CD4-positive, CD25-positive, alpha-beta regulatory T cell (primary cell): ENCODE results near the gene BPIFA2. TPM values are rescaled to one million over a fixed set of nuclear protein-coding genes. Genes with fewer than 3 reads are reported as not detected.
A peak's percentile ranks its signal among the peaks of the same experiment; 100 is the strongest.

Experiments
- ATAC-seq, 2 donors: fragments of 150-1000 bp; cut with Tn5 transposase; one replicate each; pipeline ENCODE4 v1.10.0; 2021; ENCODE audit warnings: low read depth in 2 of 2, moderate number of reproducible peaks in 2 of 2, moderate library complexity in 1 of 2
- DNase-seq, 3 donors: peaks; one replicate each; pipeline versions ENCODE4 v3.0.0 to v3.0.0-alpha.2; 2012 to 2022; ENCODE audit warnings: mixed read lengths in 1 of 3
- H3K27ac ChIP-seq: one replicate; pipeline ENCODE4 v1.7.0; 2013; ENCODE audit warnings: mild to moderate bottlenecking, low read length; ENCODE audit not compliant: insufficient read depth, poor library complexity, severe bottlenecking
- H3K27me3 ChIP-seq: one replicate; pipeline ENCODE4 v1.7.0; 2013; ENCODE audit warnings: low read length; ENCODE audit not compliant: control insufficient read depth, insufficient read depth
- H3K36me3 ChIP-seq: one replicate; pipeline ENCODE4 v1.7.0; 2013; ENCODE audit warnings: mild to moderate bottlenecking, low read length, moderate library complexity; ENCODE audit not compliant: control insufficient read depth, insufficient read depth
- H3K4me1 ChIP-seq: 2 replicates; pipeline ENCODE4 v1.7.0; 2013; ENCODE audit warnings: mild to moderate bottlenecking, low read length; ENCODE audit not compliant: insufficient read depth, control insufficient read depth, poor library complexity, severe bottlenecking
- H3K4me3 ChIP-seq: one replicate; pipeline ENCODE4 v1.7.0; 2013; ENCODE audit warnings: low read depth, mild to moderate bottlenecking, low read length, moderate library complexity
- H3K9me3 ChIP-seq, 2 experiments: 1 replicate in 1 of 2; 2 replicates in 1 of 2; pipeline ENCODE4 v1.7.0; 2013; ENCODE audit warnings: low read length in 2 of 2, mild to moderate bottlenecking in 1 of 2, moderate library complexity in 1 of 2; ENCODE audit not compliant: control insufficient read depth in 2 of 2
- H3K27ac Mint-ChIP-seq, 3 donors: one replicate each; pipeline ENCODE4 v1.8.0; 2020 to 2022; ENCODE audit warnings: mild to moderate bottlenecking in 3 of 3, mixed read lengths in 3 of 3, moderate library complexity in 2 of 3
- H3K27me3 Mint-ChIP-seq: one replicate; pipeline ENCODE4 v1.8.0; 2022; ENCODE audit warnings: mild to moderate bottlenecking, mixed read lengths
- H3K36me3 Mint-ChIP-seq: one replicate; pipeline ENCODE4 v1.8.0; 2020; ENCODE audit warnings: mixed read lengths
- H3K4me1 Mint-ChIP-seq, 4 donors: one replicate each; pipeline ENCODE4 v1.8.0; 2020 to 2022; ENCODE audit warnings: mixed read lengths in 4 of 4, mild to moderate bottlenecking in 1 of 4
- H3K4me3 Mint-ChIP-seq, 4 donors: one replicate each; pipeline ENCODE4 v1.8.0; 2020 to 2022; ENCODE audit warnings: mild to moderate bottlenecking in 4 of 4, mixed read lengths in 4 of 4, moderate library complexity in 3 of 4
- H3K9me3 Mint-ChIP-seq, 7 donors: one replicate each; pipeline ENCODE4 v1.8.0; 2020 to 2022; ENCODE audit warnings: mixed read lengths in 7 of 7, mild to moderate bottlenecking in 3 of 7, moderate library complexity in 2 of 7
- polyA plus RNA-seq, 4 donors: library from polyadenylated mRNA; unstranded; fragments of 300-500 nt; fragmentation: Illumina TruSeq; gene quantifications; one replicate each; pipeline ENCODE4 v1.2.3, GENCODE V29; 2021
- total RNA-seq: library from RNA; stranded (reverse); gene quantifications from one replicate; pipeline ENCODE4 v1.2.3, GENCODE V29; 2022

BPIFA2 gene
- total and polyA plus RNA-seq, 5 donors from 2014 or later, result not detected

DNA sequence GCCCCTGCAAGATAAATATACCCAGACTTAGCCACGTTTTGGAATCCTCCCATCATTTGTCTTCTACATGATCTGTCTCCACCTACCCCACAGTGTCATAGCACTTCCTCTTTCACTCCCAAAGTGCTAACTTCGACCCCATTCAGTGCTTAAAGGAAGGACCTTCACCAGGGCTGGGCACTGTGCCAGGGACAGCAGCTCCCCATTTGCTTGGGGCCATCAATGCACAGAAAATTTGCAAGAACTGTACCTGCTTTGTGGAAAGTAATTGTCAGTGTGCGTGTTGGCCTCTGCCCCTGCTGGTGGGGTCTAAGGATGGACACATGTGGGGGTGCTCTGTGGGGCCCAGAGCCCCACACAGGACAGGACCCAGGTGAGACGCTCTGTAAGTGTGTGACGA lies 5.2 kb upstream of the BPIFA2 start:
- ATAC-seq (no peak), DNase-seq (no peak)
- Histone ChIP-seq H3K36me3 (no peaks in the 10 kb centered on the region), H3K4me1 (no peaks in the 10 kb centered on the region), H3K27ac (no peak overlapping the region), H3K9me3 (no peaks in the 10 kb centered on the region), H3K27me3 (no peaks in the 10 kb centered on the region), H3K4me3 (no peak overlapping the region)
- Mint-ChIP-seq H3K27me3 (peaks cover 15% of the 10 kb centered on the region), H3K27ac (no peak overlapping the region), H3K4me1 (no peaks in the 10 kb centered on the region), H3K9me3 (peaks cover 0 to 2% (median 0%) of the 10 kb centered on the region in 7 donors), H3K4me3 (no peak overlapping the region), H3K36me3 (no peaks in the 10 kb centered on the region)

GRCh38 chr20:33163856-33164762 lies 3.9 kb upstream of the BPIFA2 start:
- no peak overlapping the region for H3K27ac Mint-ChIP-seq
- H3K4me1 Mint-ChIP-seq, result no peaks in the 10 kb centered on the region
- H3K27me3 ChIP-seq, result no peaks in the 10 kb centered on the region

GRCh38 chr20:33164763-33165095 lies 3.2 kb upstream of the BPIFA2 start:
- Histone ChIP-seq H3K36me3 (no peaks in the 10 kb centered on the region), H3K27ac (no peak overlapping the region), H3K4me1 (no peaks in the 10 kb centered on the region), H3K4me3 (no peak overlapping the region), H3K9me3 (peaks cover 11 to 12% of the 10 kb centered on the region in 2 experiments), H3K27me3 (no peaks in the 10 kb centered on the region)
- DNase-seq (no peak), ATAC-seq (no peak)
- Mint-ChIP-seq H3K4me1 (no peaks in the 10 kb centered on the region), H3K4me3 (no peak overlapping the region), H3K9me3 (peaks cover 1 to 11% (median 3%) of the 10 kb centered on the region in 7 donors), H3K27ac (no peak overlapping the region), H3K27me3 (peaks cover 20% of the 10 kb centered on the region), H3K36me3 (no peaks in the 10 kb centered on the region)

More at GRCh38 chr20:33163856-33164762, 3.9 kb upstream of the BPIFA2 start:
- H3K27ac ChIP-seq, result no peak overlapping the region
- ATAC-seq, result no peak
- H3K4me3 Mint-ChIP-seq, result no peak overlapping the region
- H3K4me3 ChIP-seq, result no peak overlapping the region
- peaks cover 7 to 8% of the 10 kb centered on the region in 2 experiments for H3K9me3 ChIP-seq
- no peaks in the 10 kb centered on the region for H3K36me3 ChIP-seq
- peaks cover 0 to 8% (median 3%) of the 10 kb centered on the region in 7 donors for H3K9me3 Mint-ChIP-seq
- no peak for DNase-seq
- no peaks in the 10 kb centered on the region for H3K4me1 ChIP-seq
- peaks cover 20% of the 10 kb centered on the region for H3K27me3 Mint-ChIP-seq
- no peaks in the 10 kb centered on the region for H3K36me3 Mint-ChIP-seq

DNA sequence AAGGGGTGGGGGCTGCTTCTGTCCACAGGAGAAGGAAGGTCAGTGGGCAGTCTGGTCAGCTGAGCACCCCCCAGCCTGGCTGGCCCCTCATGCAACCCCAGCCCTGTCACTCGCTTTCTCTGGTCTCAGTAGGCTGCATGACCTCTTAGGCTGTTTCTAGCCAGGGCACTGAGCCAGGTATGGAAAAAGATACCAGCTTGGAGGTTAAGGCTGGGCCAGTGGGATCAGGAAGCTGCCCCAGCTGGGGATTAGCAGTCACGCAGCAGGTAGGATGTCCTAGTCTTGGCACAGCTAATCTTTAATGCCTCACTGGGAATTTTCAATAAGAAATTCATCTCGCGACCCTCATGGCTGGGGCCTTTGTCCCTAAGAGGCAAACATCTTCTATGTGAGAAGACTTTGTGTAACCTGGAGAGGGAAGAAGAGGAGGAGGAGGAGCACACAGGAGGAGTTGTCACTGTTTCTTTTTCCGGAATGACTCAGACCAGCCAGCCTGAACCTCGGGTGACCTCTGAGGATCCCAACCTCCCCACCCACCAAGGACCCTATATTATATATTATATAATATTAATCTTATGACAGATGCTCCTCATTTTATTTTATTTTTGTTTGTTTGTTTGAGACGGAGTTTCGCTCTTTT lies 2.4 kb upstream of the BPIFA2 start:
- Histone ChIP-seq H3K27ac (no peak overlapping the region), H3K4me3 (no peak overlapping the region), H3K9me3 (peaks cover 11 to 12% of the 10 kb centered on the region in 2 experiments), H3K27me3 (no peaks in the 10 kb centered on the region), H3K4me1 (no peaks in the 10 kb centered on the region), H3K36me3 (no peaks in the 10 kb centered on the region)
- Mint-ChIP-seq H3K27me3 (peaks cover 20% of the 10 kb centered on the region), H3K4me1 (no peaks in the 10 kb centered on the region), H3K27ac (no peak overlapping the region), H3K36me3 (no peaks in the 10 kb centered on the region), H3K9me3 (peaks cover 1 to 13% (median 3%) of the 10 kb centered on the region in 7 donors), H3K4me3 (no peak overlapping the region)
- DNase-seq, result no peak
- ATAC-seq, result no peak

DNA sequence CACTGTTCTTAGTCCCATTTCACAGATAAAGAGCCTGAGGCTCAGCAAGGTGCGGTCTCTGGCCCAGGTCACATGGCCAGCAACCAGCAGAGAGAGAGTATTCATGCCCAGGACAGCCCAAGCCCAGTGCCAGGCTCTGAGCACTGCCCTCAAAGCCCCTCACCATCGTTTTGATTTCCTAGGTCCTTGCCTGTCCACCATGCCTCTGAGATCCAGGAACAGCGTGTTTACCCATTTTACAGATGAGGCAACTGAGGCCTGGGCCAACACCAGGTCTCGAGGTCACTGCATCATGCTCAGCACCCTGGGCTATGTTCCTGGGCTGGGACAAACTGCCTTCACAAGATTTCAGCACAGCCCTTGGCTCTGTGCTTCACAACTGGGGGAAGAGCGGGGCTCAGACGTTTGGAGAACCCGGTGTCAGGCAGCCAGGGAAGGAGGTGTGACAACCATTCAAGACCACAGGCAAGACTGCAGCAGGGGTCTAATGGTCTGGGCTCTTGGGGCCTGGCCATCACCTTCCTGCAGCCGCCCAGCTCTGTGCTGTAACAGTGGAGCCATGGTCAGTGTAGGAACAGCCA lies 1.3 kb upstream of the BPIFA2 start:
- H3K27ac Mint-ChIP-seq, result no peak overlapping the region
- peaks cover 1 to 22% (median 4%) of the 10 kb centered on the region in 7 donors for H3K9me3 Mint-ChIP-seq
- no peaks in the 10 kb centered on the region for H3K4me1 ChIP-seq
- ATAC-seq, result no peak
- H3K4me3 Mint-ChIP-seq, result no peak overlapping the region
- no peak overlapping the region for H3K27ac ChIP-seq
- H3K36me3 ChIP-seq, result no peaks in the 10 kb centered on the region
- no peaks in the 10 kb centered on the region for H3K27me3 ChIP-seq
- no peaks in the 10 kb centered on the region for H3K4me1 Mint-ChIP-seq
- H3K36me3 Mint-ChIP-seq, result no peaks in the 10 kb centered on the region
- H3K27me3 Mint-ChIP-seq, result peaks cover 23% of the 10 kb centered on the region
- no peak for DNase-seq
- peaks cover 11 to 12% of the 10 kb centered on the region in 2 experiments for H3K9me3 ChIP-seq
- no peak overlapping the region for H3K4me3 ChIP-seq

DNA sequence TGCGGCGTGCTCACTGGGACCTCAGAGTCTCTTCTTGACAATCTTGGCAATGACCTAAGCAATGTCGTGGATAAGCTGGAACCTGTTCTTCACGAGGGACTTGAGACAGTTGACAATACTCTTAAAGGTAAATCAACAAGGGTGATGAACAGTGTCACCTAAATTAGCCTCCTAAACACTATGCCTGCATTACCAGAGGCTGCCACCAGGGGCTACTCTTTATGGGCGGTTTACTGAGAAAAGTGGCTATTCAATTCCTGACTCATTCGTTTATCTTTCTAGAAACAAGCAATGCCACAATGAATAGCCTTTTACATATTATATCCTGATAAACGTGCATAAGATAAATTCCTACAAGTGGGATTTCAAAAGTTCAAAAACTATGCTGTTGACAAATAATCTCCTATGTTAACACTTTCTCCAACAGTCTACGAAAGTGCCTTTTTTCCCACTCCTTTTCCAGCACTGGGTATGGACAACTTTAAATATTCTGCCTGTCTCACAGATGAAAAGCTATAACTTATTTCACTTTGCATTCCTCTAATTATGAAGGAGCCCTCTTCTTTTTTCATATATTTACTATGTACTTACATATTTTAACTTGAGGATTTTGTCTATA lies 1.3 kb downstream of the BPIFA2 start:
- no peaks in the 10 kb centered on the region for H3K36me3 Mint-ChIP-seq
- H3K27ac Mint-ChIP-seq, result no peak overlapping the region
- DNase-seq (peak in 1 of 3 donors; percentile 16), ATAC-seq (no peak)
- Histone ChIP-seq H3K4me1 (no peaks in the 10 kb centered on the region), H3K4me3 (no peak overlapping the region), H3K36me3 (no peaks in the 10 kb centered on the region), H3K27ac (no peak overlapping the region), H3K9me3 (peaks cover 11 to 12% of the 10 kb centered on the region in 2 experiments), H3K27me3 (peaks cover 3% of the 10 kb centered on the region)
- peaks cover 1 to 22% (median 4%) of the 10 kb centered on the region in 7 donors for H3K9me3 Mint-ChIP-seq
- H3K27me3 Mint-ChIP-seq, result peaks cover 22% of the 10 kb centered on the region
- H3K4me1 Mint-ChIP-seq, result no peaks in the 10 kb centered on the region
- no peak overlapping the region for H3K4me3 Mint-ChIP-seq

DNA sequence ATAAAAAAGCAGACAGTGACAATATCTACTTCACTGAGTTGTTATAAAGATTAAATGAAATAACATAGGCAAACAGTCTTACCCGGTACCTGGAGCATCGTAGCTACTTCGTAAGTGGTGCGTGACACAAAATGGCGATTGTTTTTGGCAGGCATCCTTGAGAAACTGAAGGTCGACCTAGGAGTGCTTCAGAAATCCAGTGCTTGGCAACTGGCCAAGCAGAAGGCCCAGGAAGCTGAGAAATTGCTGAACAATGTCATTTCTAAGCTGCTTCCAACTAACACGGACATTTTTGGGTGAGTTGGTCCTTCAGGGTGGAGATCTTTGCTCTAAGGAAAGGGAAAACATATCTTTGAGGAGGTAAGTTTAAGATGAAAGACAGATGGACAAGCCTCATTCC lies 4.8 kb downstream of the BPIFA2 start:
- H3K9me3 ChIP-seq, result peaks cover 11 to 12% of the 10 kb centered on the region in 2 experiments
- H3K4me3 ChIP-seq, result no peak overlapping the region
- Mint-ChIP-seq H3K27me3 (peaks cover 13% of the 10 kb centered on the region), H3K27ac (no peak overlapping the region), H3K9me3 (peaks cover 1 to 22% (median 4%) of the 10 kb centered on the region in 7 donors), H3K36me3 (no peaks in the 10 kb centered on the region), H3K4me1 (no peaks in the 10 kb centered on the region), H3K4me3 (no peak overlapping the region)
- H3K27me3 ChIP-seq, result peaks cover 3% of the 10 kb centered on the region
- no peak for ATAC-seq
- no peak for DNase-seq
- H3K36me3 ChIP-seq, result no peaks in the 10 kb centered on the region
- H3K27ac ChIP-seq, result no peak overlapping the region
- no peaks in the 10 kb centered on the region for H3K4me1 ChIP-seq
